ENCODE measurements around the gene PMVK.
"Not testable (repeated sequence)": the region's sequence is repeated elsewhere in the genome, so short reads cannot be mapped to it uniquely, and the experiment has no call there.

Gene PMVK

DNA sequence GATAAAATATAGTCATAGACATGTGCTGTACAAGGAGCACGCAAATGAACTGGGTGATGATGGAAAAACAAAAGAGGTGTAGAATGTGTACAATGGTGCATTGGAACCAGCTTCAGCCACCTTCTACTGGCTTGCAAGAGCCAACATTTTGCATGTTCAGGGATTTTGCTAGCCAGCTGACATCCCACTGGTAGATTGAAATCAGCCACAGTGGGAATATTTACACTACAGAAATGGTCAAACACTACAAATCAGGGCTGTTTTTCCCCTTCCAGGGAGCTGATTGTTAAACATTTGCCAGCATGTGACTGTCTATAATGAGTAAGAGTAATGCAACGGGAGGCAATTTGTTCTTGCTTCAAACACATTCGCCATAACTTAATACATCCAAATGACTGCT lies 23.2 kb downstream of the PMVK start:
- no peak for DNase-seq (ENCODE audit: low spot score)

DNA sequence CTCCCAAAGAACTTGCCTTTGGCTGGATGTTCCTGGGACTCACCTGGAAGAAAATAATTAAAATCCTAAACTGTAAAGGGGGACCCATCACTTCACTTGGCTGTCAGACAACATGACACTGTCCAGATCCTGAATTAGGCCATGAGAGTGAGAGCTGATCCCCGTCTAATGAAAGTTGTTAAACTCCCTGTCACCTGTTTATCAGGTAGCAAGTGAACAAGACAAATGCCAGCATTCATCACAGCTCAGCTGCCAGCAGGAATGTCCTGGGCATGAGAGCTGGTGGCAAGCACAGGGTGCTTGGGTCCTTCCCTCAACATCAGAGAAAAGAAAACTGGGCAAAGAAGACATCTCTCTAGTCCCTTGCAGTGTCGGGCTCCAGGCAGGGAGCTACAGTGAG lies 23.8 kb downstream of the PMVK start:
- DNase-seq (ENCODE audit: low spot score) = no peak

- no peak for DNase-seq (ENCODE audit: low spot score)
Measured at GRCh38 chr1:154911691-154912550, 24.6 kb downstream of the PMVK start.

GRCh38 chr1:154910851-154911250 lies 25.7 kb downstream of the PMVK start:
- no peak for DNase-seq (ENCODE audit: low spot score)

DNA sequence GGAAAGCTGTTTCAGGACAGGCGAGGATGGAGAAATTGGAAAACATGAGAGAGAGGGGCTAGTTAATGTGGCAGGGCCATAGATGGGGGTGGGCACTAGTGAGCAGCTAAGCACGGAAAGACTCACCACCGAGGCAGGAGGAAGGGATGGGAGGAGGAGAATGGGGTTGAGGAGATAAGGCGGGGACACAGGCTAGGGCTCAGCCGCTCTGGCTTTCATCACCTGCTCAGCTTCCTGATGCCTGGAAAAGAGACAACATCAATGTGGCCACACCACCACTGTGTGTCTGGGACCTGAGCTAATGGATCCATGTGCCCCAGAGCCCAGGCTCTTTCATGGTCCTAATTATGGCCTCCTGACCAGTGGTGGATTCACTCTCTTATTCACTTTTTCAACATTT lies 27.6 kb downstream of the PMVK start:
- DNase-seq (ENCODE audit: low spot score) = no peak

DNA sequence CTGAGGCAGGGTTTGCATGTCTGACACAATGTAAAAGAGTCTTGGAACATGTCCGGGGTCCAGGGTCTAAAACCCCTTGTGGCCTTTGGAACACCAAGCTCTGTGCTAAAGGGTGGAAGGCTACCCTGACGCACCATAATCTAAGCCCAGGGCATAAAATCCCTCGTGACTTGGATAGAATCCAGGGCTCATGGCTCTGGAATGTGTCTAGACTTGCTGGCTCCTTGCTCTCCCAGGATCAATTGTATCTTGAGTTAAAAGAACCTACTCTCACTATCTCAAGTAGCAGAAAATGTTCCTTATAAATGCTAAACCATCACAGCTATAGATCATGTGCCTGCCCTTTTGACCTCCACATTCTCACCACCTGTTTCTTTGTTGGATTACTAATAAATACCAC lies 28.4 kb downstream of the PMVK start:
- not testable (repeated sequence) for DNase-seq (ENCODE audit: low spot score)

DNA sequence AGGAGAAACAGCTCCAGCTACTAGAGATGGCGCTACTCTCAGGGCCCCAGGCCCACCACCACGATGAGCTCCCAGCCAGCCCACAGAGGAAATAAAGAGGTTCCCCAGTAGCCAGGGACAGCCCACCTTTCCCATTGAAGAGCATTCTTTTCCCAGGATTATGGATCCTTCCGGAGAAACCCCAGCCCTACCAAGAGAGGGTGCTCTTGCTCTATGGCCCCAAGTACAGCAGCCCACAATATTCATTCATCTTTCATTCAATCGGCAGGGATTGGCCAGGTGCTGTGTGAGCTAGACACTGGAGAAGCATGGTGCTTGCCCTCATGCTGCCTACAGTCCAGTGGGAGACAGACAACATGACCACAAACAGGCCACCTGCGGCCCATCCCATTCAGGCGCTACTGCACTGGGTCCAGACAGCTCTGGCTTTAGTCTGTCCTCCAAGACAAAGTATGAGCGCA lies 29.9 kb downstream of the PMVK start:
- no peak for DNase-seq (ENCODE audit: low spot score)

DNA sequence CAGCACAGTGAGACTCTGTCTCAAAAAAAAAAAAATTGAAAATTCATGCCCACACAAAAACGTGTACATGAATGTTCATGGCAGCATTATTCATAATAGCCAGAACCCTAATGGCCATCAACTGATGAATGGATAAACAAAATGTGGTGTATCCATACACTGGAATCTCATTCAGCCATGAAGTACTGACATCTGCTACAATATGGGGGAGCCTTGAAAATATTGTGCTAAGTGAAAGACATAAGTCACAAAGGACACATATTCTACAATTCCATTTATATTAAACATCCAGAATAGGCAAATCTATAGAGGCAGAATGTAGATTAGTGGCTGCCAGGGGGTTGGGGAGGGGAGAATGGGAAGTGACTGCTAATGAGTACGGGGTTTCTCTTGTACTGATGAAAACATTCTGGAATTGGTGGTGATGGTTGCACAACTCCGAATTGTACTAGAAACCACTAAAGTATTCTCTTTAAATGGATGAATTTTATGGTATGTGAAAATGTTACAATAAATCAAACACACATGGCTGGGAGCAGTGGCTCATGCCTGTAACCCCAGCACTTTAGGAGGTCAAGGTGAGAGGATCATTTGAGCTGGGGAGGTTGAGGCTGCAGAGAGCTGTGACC lies 33.5 kb downstream of the PMVK start:
- no peak for DNase-seq (ENCODE audit: low spot score)

- DNase-seq (ENCODE audit: low spot score) = no peak
Measured at GRCh38 chr1:154901591-154901990, 34.9 kb downstream of the PMVK start.

- DNase-seq (ENCODE audit: low spot score) = no peak
Measured at GRCh38 chr1:154899041-154899440, 37.5 kb downstream of the PMVK start.

DNA sequence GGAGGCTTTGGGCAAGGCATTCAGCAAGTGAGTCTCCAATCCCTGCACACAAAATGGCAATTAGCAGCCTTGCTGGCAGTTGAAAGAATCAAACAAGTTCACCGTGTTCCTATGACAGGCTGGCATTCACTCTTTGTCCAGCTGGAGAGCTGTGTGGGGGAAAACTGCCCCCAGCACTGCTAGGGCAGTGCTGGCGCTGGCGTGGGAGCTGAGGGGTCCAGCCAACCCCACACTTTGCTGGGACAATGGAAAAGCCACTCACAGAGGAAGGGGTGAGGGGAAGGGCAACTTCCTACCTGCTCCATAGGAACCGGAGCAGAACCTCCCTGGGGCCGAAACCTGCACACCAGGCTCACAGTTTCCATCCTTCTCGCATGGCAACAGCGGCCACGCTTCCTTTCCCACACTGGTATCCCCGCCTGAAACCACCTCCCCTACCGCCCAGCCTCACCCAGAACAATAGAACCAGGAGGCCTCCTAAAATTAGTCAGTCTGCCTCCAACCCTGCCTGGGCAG lies 39.7 kb downstream of the PMVK start:
- DNase-seq (ENCODE audit: low spot score) = no peak

DNA sequence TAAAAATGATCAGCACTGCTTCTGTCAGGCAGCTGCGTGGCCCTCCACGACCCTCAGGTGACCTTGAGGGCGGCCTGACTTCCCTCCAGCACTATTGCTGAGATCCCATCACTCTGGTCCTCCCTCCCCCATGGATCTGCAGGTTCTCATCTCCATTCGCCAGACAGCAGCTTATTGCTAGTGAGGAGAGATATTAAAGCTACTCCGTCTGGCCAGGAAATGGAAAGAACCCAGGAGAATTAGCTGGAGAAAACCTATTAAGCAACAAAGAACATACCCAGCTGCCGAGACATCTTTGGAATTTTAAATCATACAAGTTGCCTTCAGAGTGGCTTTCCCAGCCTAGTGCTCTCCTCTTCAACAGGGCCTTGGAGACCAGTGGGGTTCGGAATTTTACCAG lies 40.7 kb downstream of the PMVK start:
- DNase-seq (ENCODE audit: low spot score) = no peak

DNA sequence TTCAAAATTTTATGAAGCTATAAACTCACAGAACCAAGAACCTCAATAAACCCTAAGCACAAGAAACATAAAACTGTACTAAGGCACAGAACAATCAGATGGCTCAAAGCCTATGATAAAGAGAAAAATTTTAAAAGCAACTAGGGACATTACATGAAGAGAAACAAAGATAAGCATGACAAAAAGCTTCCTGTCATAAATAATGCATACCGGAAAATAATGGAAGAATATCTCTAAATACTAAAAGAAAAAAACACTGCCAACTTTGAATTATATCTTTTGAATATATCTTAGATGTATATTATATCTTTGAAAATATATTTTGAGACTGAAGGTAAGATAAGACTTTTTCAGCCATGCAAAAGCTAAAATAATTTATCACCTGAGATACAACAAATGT lies 45.1 kb downstream of the PMVK start:
- DNase-seq (ENCODE audit: low spot score) = no peak

- DNase-seq (ENCODE audit: low spot score) = no peak
Measured at GRCh38 chr1:154888757-154889156, 47.8 kb downstream of the PMVK start.

DNA sequence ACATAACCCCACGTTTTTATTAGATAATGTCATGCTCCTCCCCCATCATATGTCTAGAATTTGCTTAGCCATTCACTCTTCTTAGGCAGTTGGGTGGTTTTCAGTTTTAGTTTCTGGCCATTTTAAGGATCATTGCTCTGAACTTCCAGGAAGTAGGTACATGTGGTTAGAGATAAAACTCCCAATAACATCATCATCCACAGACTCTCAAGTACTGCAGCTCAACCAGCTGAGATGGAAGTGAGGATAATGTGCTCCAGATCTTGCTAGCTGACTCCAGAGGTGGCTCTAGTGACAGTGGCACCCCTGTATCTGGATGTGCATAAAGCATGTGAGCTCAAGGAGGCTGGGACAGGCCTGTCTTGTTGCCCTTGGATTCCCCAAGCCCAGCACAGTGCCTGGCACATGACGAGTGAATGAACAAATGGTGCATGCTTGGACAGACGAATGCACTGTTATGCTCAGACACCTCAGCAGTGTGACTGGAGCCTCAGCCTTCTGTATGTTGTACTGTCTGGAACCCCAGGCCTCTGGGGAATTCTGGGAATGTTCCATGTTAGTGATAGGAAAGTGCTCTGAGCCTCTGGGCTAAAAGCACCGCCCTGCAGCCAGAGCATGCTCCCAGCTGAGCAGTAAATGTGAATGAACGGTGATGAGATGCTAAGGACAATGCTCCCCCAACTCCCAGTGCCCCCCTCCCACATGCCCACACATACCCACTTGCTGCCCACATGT lies 50.1 kb downstream of the PMVK start:
- DNase-seq (ENCODE audit: low spot score) = no peak

- no peak for DNase-seq (ENCODE audit: low spot score)
Measured at GRCh38 chr1:154884869-154885701, 51.4 kb downstream of the PMVK start.

DNA sequence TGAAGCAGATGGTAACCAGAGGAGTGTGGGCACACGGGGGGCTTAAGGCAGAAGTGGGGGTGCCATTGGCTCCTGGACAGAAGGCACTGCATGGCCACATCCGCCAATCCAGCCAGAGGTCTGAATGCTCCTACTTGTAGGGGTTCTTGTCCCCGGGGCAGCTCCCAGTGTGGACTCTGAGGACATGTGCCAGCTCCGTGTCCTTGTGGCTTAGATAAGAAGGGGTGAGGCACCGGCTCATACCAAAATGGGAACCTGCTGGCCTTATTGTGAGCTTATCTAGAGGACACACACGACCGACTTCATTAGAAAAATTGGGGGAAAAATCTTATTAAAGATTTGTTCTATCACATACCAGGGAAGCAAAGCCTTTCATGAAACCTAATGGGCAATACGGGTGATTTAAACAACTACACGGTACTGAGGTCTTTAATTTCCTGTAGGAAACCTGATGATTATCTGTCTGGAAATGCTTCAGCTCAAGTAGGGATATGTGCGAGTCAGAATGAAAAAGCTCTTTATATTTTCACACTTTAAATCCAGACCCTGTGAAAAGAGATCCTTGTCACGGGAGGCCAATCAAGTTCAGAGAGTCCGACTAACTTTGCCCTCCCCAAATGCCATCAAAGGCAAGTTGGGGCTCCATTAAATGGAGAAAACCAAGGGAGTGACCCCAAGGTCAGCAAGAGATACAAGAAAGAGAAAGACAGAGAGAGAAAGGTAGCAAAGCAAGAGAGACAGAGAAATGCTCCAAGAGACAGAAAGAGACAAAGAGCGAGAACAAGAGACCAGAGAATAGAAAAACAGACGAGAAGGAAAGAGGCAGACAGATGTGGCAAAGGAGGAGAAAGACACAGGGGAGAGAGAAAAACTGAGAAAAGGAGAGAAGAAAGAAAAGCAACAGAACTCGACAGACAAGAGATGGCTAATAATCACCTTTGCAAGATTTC lies 52.3 kb downstream of the PMVK start:
- DNase-seq (ENCODE audit: low spot score) = no peak

GRCh38 chr1:154881820-154882535 lies 54.5 kb downstream of the PMVK start:
- no peak for DNase-seq (ENCODE audit: low spot score)

DNA sequence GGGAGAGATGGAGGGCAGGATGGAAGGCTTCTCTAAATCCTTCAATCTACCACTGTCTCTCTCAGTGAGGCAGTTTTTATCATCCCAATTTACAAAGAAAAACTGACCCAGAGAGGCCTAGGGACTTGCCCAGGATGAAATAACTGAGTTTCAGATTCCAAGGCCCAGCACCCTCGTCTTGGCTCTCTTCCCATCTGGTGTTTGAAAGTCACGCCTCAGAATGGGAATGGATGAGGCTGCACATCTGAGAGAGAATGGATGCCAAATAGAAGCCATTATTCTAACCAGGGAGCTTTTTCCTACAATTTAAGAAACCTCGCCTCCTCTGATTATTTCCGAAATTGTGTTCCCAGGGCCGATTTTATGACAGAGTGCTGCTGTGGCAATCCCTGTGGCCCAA lies 55.8 kb downstream of the PMVK start:
- DNase-seq (ENCODE audit: low spot score) = no peak

- no peak for DNase-seq (ENCODE audit: low spot score)
Measured at GRCh38 chr1:154879038-154879421, 57.5 kb downstream of the PMVK start.

Measured in NAMALWA (cell line).